ENCODE measurements around the gene TSHZ2.

Gene TSHZ2

GRCh38 chr20:53028337-53029007 lies 56.3 kb downstream of the TSHZ2 start:
- DNase-seq (ENCODE audit: low spot score) = no peak

- no peak for DNase-seq (ENCODE audit: low spot score)
Observed at GRCh38 chr20:53030061-53030460, 57.9 kb downstream of the TSHZ2 start.

DNA sequence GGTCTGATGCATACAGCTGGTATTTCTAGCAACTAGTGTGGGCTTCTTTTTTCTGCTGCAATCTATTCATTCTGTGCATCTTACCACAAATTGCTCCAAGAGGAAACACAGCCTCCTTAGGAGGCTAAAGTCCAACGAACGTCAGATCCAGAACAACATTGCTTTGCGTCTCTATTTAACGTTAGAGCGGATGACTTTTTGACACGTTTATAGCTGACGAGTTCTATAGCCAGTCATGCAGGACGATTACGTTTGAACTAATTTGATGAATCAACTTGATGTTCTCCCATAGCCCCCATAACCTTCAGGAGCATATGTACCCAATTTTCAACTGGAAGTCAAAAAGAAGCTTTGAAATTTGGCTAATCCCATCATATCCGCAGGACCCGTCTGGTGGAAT lies 59.9 kb downstream of the TSHZ2 start:
- DNase-seq (ENCODE audit: low spot score) = no peak

- DNase-seq (ENCODE audit: low spot score) = no peak
Observed at GRCh38 chr20:53032478-53032932, 60.3 kb downstream of the TSHZ2 start.

GRCh38 chr20:53033176-53033575 lies 61.0 kb downstream of the TSHZ2 start:
- no peak for DNase-seq (ENCODE audit: low spot score)

- DNase-seq (ENCODE audit: low spot score) = no peak
Observed at GRCh38 chr20:53034899-53035298, 62.7 kb downstream of the TSHZ2 start.

DNA sequence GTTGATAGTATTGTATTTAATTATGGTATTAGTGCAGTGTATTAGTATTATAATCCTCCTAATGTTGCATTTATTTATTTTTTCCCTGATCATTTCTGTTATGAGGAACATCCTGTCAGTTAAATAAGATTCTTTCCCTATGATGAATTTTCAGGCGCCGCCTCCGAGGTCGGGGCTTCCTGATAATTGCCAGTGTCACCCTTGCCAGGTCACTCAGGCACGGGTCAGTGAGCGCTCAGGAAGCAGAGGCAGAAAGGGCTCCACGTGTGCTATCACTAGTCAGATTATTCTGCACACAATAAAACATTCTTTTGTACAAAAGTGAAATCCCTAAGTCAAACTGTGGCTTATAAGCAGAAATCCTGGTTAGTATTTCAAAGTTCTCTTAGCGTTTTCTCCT lies 64.8 kb downstream of the TSHZ2 start:
- no peak for DNase-seq (ENCODE audit: low spot score)

DNA sequence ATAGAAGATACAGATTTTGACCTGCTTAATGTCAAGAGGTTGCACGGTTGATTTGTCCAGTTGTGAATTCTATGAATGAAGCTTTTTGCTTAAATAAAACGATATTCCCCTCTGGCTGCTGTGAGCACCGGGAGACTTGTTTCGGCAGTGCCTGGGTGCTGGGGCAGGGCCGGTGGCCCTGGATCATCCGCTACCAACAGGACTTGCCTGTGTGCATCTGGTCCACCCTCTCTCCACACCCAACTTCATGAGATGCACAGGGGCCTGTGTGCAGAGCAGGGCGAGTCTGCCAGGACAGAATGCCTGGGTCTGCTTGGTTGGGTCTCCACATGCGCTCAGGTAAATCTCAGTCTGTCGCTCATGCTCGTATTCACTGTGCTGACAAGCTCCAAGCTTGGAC lies 65.5 kb downstream of the TSHZ2 start:
- DNase-seq (ENCODE audit: low spot score) = no peak

GRCh38 chr20:53038299-53038698 lies 66.1 kb downstream of the TSHZ2 start:
- DNase-seq (ENCODE audit: low spot score) = no peak

GRCh38 chr20:53040693-53041589 lies 68.8 kb downstream of the TSHZ2 start:
- DNase-seq (ENCODE audit: low spot score) = no peak

DNA sequence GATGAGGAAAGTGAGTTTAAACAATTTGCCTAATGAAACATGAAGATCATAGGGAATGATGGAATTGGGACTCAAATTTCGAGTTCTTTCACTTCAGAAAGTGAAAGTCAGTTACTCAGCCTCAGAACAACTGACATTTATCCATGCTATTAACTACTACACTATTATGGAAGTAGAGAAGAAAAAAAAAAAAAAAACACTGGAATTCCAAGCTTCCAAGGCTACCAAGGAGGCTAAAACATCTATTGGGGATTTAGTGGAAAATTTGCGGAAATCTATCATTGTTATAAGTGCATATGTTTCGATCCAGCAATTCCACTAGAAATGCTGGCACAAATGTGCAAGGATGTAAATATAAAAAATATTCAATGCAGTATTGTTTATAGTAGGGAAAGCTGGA lies 70.4 kb downstream of the TSHZ2 start:
- no peak for DNase-seq (ENCODE audit: low spot score)

GRCh38 chr20:53044296-53044695 lies 72.1 kb downstream of the TSHZ2 start:
- no peak for DNase-seq (ENCODE audit: low spot score)

DNA sequence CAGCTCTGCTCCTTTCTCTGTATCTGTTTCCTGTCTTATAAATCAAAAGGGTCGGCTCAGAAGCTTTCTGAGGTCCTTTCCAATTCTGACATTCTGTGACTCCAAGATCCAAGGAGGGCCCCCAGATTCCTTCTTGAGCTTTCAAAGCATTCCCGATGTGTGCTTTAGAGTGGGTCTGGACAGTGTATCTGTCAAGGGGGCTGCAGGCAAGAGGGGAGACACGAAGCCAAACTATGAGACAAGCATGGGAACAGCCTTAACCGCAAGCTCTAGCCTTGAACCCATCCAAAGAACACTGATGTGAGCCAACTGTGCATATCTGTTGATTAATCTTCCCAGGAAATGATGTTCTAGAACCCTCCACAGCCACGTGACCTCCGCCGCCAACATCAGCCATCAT lies 73.8 kb downstream of the TSHZ2 start:
- no peak for DNase-seq (ENCODE audit: low spot score)

DNA sequence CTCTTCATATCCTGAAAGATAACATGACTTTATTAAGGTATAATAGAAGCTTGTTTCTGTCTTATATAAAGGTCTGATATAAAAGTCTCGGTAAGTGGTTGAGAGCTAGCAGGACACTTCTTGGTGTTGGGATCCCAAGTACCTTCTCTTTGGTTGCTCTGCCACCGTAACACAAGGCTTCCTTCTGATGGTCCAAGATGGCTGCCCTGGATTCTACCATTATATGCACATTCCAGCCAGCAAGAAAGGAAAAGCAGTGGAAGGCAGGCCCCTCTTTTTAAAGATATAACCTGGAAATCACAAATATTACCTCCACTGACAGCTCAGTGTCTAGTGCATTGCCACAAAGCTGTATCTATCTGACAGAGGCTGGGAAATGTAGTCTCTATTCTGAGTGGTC lies 75.0 kb downstream of the TSHZ2 start:
- DNase-seq (ENCODE audit: low spot score) = no peak

- no peak for DNase-seq (ENCODE audit: low spot score)
Observed at GRCh38 chr20:53048387-53048786, 76.2 kb downstream of the TSHZ2 start.

DNA sequence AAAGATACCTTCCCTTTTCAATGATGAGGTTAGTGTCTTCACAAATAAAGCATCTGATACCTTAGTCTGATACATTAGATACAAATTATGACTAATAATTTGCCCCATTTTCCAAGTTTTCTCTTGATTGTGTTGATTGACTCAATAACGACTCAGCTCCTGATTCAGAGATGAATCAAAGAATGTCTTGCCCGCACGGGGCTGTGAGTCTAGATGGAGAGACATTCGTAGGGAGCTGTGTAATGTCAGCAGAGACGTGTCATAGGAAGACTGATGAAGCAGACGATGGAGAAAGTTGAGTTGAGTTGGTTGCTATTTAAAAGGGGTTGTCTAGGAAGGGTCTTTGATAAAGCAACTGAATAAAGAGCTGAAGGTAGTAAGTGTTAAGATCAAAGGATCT lies 78.2 kb downstream of the TSHZ2 start:
- no peak for DNase-seq (ENCODE audit: low spot score)

- DNase-seq (ENCODE audit: low spot score) = no peak
Observed at GRCh38 chr20:53052380-53052779, 80.2 kb downstream of the TSHZ2 start.

DNA sequence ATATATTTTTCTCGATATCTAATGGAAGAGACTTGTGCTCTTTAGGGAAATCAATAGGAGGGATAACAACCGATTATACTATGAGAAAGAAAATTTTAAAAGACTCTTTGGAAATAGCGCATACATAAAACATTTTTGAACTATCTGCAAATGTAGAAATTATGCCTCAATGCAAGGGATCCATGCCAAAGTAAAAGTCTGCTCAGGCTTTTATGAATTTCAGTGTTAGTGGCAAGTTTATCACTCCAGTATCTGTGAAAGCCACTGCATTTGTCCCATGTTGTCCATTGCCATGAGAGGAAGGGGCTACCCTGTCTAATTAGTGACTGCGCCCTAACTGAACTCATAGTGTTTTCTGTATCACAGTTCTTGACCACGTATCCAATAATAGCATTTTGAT lies 81.4 kb downstream of the TSHZ2 start:
- no peak for DNase-seq (ENCODE audit: low spot score)

GRCh38 chr20:53055367-53056067 lies 83.4 kb downstream of the TSHZ2 start:
- no peak for DNase-seq (ENCODE audit: low spot score)

- DNase-seq (ENCODE audit: low spot score) = no peak
Observed at GRCh38 chr20:53057579-53057978, 85.4 kb downstream of the TSHZ2 start.

DNA sequence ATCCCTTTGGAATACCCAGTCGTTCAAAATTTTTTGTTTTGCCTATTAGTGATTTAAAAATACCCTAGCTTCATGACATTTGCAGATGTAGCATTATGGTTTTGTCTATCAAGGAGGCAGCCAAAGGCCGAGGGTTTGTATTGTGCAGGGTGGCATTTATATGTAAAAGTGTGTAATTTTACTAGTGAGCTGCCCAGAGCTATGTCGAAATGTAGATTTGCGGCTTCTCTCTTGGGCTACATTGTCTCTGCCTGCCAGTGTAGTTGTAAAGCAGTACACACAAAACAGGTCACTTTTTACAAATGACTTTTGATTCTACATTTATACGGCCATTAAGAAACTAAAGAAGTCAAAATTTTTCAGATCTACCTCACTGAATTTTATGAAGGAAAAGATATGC lies 87.7 kb downstream of the TSHZ2 start:
- DNase-seq (ENCODE audit: low spot score) = no peak

- DNase-seq (ENCODE audit: low spot score) = no peak
Observed at GRCh38 chr20:53061192-53062108, 89.3 kb downstream of the TSHZ2 start.

Data from D341Med (cell line).